GM12878 (cell line): Measurements from ENCODE around the gene IMMP2L. TPM values are rescaled to one million over a fixed set of nuclear protein-coding genes. Genes with fewer than 3 reads are reported as not detected.

Experiments
- ATAC-seq: fragments of 200-7000 bp; cut with Tn5 transposase; 3 replicates; pipeline ENCODE4 v1.9.1; 2020; ENCODE audit warnings: mild to moderate bottlenecking, moderate library complexity
- BruUV-seq: library from RNA; stranded (reverse); fragments of 400-500 nt; replicated peaks from 2 replicates; lab custom pipeline; 2021; lab: Mats Ljungman, UMichigan
- CTCF ChIA-PET: fragments of 300-600 bp; sonication (Branson Sonifier 250); formaldehyde crosslinking; extraction: SDS; loops from one replicate; lab custom pipeline; 2021; ENCODE audit warnings: inconsistent platforms; lab: Yijun Ruan, JAX
- POLR2A ChIA-PET: fragments of 350-600 bp; formaldehyde crosslinking; extraction: SDS; loops from one replicate; lab custom pipeline; 2021; ENCODE audit warnings: inconsistent platforms; lab: Charles Lee
- RAD21 ChIA-PET: fragments of 300-600 bp; sonication (Branson Sonifier 250); formaldehyde crosslinking; loops from one replicate; lab custom pipeline; 2023; ENCODE audit warnings: antibody characterized with exemption; ENCODE audit not compliant: unreplicated experiment; lab: Charles Lee
- SMC1A ChIA-PET: fragments of 300-600 bp; sonication (Branson Sonifier 250); formaldehyde crosslinking; loops from one replicate; lab custom pipeline; 2023; ENCODE audit not compliant: unreplicated experiment, uncharacterized antibody; lab: Charles Lee
- DNase-seq: peaks from one replicate; pipeline ENCODE4 v3.0.0-alpha.2; 2011; ENCODE audit warnings: low read depth, low spot score
- FAIRE-seq: peaks from 3 replicates; lab custom pipeline; 2011; peaks lifted over from hg19 to GRCh38; lab: Jason Lieb, UNC
- H2AFZ ChIP-seq: 2 replicates; pipeline ENCODE4 v1.6.0; 2011; ENCODE audit warnings: low read depth, low read length, control low read depth; ENCODE audit not compliant: control insufficient read depth
- H3K27ac ChIP-seq: 2 replicates; pipeline ENCODE4 v1.5.1; 2011; ENCODE audit warnings: control low read depth; ENCODE audit not compliant: control insufficient read depth, insufficient read depth
- H3K27me3 ChIP-seq, 2 experiments: replicated peaks in 1 of 2; 2 replicates each; pipeline versions ENCODE4 v1.6.0 to v1.6.1; 2011; ENCODE audit warnings: low read length in 1 of 2; ENCODE audit not compliant: control insufficient read depth in 2 of 2, insufficient read depth in 2 of 2
- H3K36me3 ChIP-seq, 2 experiments: 2 replicates each; pipeline ENCODE4 v1.5.1; 2011; ENCODE audit warnings: low read length in 1 of 2; ENCODE audit not compliant: control insufficient read depth in 2 of 2, insufficient read depth in 2 of 2
- H3K4me1 ChIP-seq: 2 replicates; pipeline ENCODE4 v1.6.1; 2011; ENCODE audit warnings: mild to moderate bottlenecking, low read length, moderate library complexity, mixed read lengths; ENCODE audit not compliant: control insufficient read depth, insufficient read depth
- H3K4me2 ChIP-seq: 2 replicates; pipeline ENCODE4 v1.6.0; 2011; ENCODE audit warnings: control low read depth; ENCODE audit not compliant: control insufficient read depth, insufficient read depth
- H3K4me3 ChIP-seq: fragments of 200-600 bp; sonication (generic); 2 replicates; pipeline ENCODE4 v1.5.1; 2016
- H3K79me2 ChIP-seq: 2 replicates; pipeline ENCODE4 v1.6.0; 2011; ENCODE audit warnings: low read length; ENCODE audit not compliant: control insufficient read depth, insufficient read depth
- H3K9ac ChIP-seq: 2 replicates; pipeline ENCODE4 v1.8.0; 2011; ENCODE audit warnings: low read length, control low read depth, mixed read lengths; ENCODE audit not compliant: control insufficient read depth, insufficient read depth
- H3K9me3 ChIP-seq: replicated peaks from 3 replicates; pipeline ENCODE4 v1.5.1; 2011; ENCODE audit warnings: mild to moderate bottlenecking, low read length; ENCODE audit not compliant: control insufficient read depth, insufficient read depth
- H4K20me1 ChIP-seq: 2 replicates; pipeline ENCODE4 v1.6.0; 2011; ENCODE audit not compliant: control insufficient read depth, insufficient read depth
- E4F1 ChIP-seq: fragments of 450-650 bp; IDR thresholded peaks from 2 replicates; pipeline ENCODE4 v1.6.1; 2018; ENCODE audit warnings: borderline replicate concordance, mild to moderate bottlenecking; ENCODE audit not compliant: partially characterized antibody
- EGR1 ChIP-seq, 2 experiments: IDR thresholded peaks; 1 replicate in 1 of 2; 2 replicates in 1 of 2; pipeline ENCODE4 v1.6.1; 2011 to 2012; ENCODE audit warnings: low read depth in 2 of 2, low read length in 2 of 2, borderline replicate concordance in 1 of 2, mild to moderate bottlenecking in 1 of 2, moderate library complexity in 1 of 2
- KDM1A ChIP-seq: fragments of 200-600 bp; sonication (generic); IDR thresholded peaks from 2 replicates; pipeline ENCODE4 v1.6.1; 2016; ENCODE audit warnings: borderline replicate concordance
- LARP7 ChIP-seq: fragments of 450-650 bp; IDR thresholded peaks from 2 replicates; pipeline ENCODE4 v1.6.1; 2017; ENCODE audit warnings: mild to moderate bottlenecking
- PAX5 ChIP-seq: IDR thresholded peaks from 2 replicates; pipeline ENCODE4 v1.6.1; 2011; ENCODE audit warnings: low read depth, low read length, borderline replicate concordance
- RUNX3 ChIP-seq: IDR thresholded peaks from 2 replicates; pipeline ENCODE4 v1.6.1; 2012; ENCODE audit warnings: low read length, inconsistent platforms
- SMAD5 ChIP-seq: IDR thresholded peaks from 2 replicates; pipeline ENCODE4 v1.6.1; 2016; ENCODE audit warnings: antibody characterized with exemption, low read depth
- USF2 ChIP-seq: IDR thresholded peaks from 2 replicates; pipeline ENCODE4 v1.6.1; 2011; ENCODE audit warnings: low read depth, low read length, improper control_type of control experiment, borderline replicate concordance
- WGBS: methylation state at CpG from one replicate; pipeline ENCODE4 v1.1.6; 2016; ENCODE audit warnings: low lambda C conversion rate; ENCODE audit not compliant: insufficient replicate concordance, insufficient coverage; ENCODE audit errors: missing lambda C conversion rate; 5-methylcytosine and 5-hydroxymethylcytosine counted together
- in situ Hi-C: fragments of 300-500 bp; cut with MboI; formaldehyde crosslinking; loops from 9 replicates; pipeline ENCODE4 v1.14.3; 2018; ENCODE audit warnings: mixed read lengths
- intact Hi-C: fragments of 100-400 bp; cut with micrococcal nuclease; formaldehyde crosslinking; loops from one replicate; pipeline ENCODE4 v1.14.2; 2022; ENCODE audit not compliant: unreplicated experiment
- polyA plus RNA-seq, 11 experiments: library from polyadenylated mRNA; depleted of rRNA in 4 of 11; unstranded in 6 of 11; stranded (reverse) in 5 of 11; fragments of >200 nt; fragmentation: Nextera tagmentation in 4 of 11; fragmentation: Illumina TruSeq in 1 of 11; extraction: Ambion mirVana in 4 of 11; extraction: Trizol in 1 of 11; gene quantifications; 1 replicate in 1 of 11; 2 replicates in 10 of 11; pipeline versions ENCODE4 v1.2.1 to v1.2.3, GENCODE V29; 2011 to 2016; ENCODE audit warnings: inconsistent platforms in 2 of 11, missing spikeins in 2 of 11, low read depth in 1 of 11
- total RNA-seq, 4 experiments: library from RNA; depleted of rRNA in 3 of 4; stranded (reverse); fragments of >200 nt in 3 of 4; fragmentation: Illumina TruSeq in 1 of 4; extraction: Trizol in 1 of 4; gene quantifications; 2 replicates each; pipeline versions ENCODE4 v1.2.1 to v1.2.3, GENCODE V29; 2013 to 2021
- TF ChIP-seq, protein P1 (sequence below): IDR thresholded peaks from 2 replicates; pipeline ENCODE4 v1.6.1; 2012; ENCODE audit warnings: mild to moderate bottlenecking, low read depth, low read length
- TF ChIP-seq, protein P2 (sequence below): fragments of 450-650 bp; formaldehyde crosslinking; IDR thresholded peaks from 2 replicates; pipeline ENCODE4 v1.4.0; 2020; ENCODE audit warnings: mild to moderate bottlenecking, moderate library complexity

Gene IMMP2L
- total and polyA plus RNA-seq, 10 of the 15 experiments (the other 5 are each of a cell fraction or from before 2014, with no cell fraction given) = 12.6 to 46.3 (median 19.6) TPM

GRCh38 chr7:110664803-110665202 lies 897.5 kb downstream of the IMMP2L start:
- intact Hi-C loops (no loop called here), in situ Hi-C loops (no loop called here)
- Histone ChIP-seq H3K36me3 (no peaks in the 10 kb centered on the region), H3K9me3 (no peaks in the 10 kb centered on the region), H4K20me1 (no peaks in the 10 kb centered on the region), H3K79me2 (no peaks in the 10 kb centered on the region), H3K27me3 (no peaks in the 10 kb centered on the region), H3K27ac (no peak overlapping the region), H3K4me3 (no peak overlapping the region), H3K4me1 (no peaks in the 10 kb centered on the region), H2AFZ (no peak overlapping the region), H3K4me2 (no peak overlapping the region), H3K9ac (no peak overlapping the region)
- DNase-seq (no peak), ATAC-seq (no peak), FAIRE-seq (no peak)
- 79% methylated on average over 4 of the region's 4 CpGs for WGBS
- ChIA-PET SMC1A (interaction anchor here (2.4 kb wide), 1 partner anchor 18 kb away, joined by 8 read pairs; no protein-coding TSS in a partner anchor), POLR2A (no interaction called here), CTCF (interaction anchor here (1.7 kb wide), 1 partner anchor 14 kb away, joined by 5 read pairs; no protein-coding TSS in a partner anchor), RAD21 (no interaction called here)
- TF ChIP-seq RUNX3 (no peak), LARP7 (no peak), USF2 (no peak), SMAD5 (no peak), PAX5 (no peak), EGR1 (IDR thresholded peaks at IDR 0.05; ENCODE audit: borderline replicate concordance in 1 of 2, low read depth in 2 of 2, low read length in 2 of 2) (no peak), E4F1 (no peak), KDM1A (no peak)
- TF ChIP-seq, protein P1, sequence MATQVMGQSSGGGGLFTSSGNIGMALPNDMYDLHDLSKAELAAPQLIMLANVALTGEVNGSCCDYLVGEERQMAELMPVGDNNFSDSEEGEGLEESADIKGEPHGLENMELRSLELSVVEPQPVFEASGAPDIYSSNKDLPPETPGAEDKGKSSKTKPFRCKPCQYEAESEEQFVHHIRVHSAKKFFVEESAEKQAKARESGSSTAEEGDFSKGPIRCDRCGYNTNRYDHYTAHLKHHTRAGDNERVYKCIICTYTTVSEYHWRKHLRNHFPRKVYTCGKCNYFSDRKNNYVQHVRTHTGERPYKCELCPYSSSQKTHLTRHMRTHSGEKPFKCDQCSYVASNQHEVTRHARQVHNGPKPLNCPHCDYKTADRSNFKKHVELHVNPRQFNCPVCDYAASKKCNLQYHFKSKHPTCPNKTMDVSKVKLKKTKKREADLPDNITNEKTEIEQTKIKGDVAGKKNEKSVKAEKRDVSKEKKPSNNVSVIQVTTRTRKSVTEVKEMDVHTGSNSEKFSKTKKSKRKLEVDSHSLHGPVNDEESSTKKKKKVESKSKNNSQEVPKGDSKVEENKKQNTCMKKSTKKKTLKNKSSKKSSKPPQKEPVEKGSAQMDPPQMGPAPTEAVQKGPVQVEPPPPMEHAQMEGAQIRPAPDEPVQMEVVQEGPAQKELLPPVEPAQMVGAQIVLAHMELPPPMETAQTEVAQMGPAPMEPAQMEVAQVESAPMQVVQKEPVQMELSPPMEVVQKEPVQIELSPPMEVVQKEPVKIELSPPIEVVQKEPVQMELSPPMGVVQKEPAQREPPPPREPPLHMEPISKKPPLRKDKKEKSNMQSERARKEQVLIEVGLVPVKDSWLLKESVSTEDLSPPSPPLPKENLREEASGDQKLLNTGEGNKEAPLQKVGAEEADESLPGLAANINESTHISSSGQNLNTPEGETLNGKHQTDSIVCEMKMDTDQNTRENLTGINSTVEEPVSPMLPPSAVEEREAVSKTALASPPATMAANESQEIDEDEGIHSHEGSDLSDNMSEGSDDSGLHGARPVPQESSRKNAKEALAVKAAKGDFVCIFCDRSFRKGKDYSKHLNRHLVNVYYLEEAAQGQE = no peak
- TF ChIP-seq, protein P2, sequence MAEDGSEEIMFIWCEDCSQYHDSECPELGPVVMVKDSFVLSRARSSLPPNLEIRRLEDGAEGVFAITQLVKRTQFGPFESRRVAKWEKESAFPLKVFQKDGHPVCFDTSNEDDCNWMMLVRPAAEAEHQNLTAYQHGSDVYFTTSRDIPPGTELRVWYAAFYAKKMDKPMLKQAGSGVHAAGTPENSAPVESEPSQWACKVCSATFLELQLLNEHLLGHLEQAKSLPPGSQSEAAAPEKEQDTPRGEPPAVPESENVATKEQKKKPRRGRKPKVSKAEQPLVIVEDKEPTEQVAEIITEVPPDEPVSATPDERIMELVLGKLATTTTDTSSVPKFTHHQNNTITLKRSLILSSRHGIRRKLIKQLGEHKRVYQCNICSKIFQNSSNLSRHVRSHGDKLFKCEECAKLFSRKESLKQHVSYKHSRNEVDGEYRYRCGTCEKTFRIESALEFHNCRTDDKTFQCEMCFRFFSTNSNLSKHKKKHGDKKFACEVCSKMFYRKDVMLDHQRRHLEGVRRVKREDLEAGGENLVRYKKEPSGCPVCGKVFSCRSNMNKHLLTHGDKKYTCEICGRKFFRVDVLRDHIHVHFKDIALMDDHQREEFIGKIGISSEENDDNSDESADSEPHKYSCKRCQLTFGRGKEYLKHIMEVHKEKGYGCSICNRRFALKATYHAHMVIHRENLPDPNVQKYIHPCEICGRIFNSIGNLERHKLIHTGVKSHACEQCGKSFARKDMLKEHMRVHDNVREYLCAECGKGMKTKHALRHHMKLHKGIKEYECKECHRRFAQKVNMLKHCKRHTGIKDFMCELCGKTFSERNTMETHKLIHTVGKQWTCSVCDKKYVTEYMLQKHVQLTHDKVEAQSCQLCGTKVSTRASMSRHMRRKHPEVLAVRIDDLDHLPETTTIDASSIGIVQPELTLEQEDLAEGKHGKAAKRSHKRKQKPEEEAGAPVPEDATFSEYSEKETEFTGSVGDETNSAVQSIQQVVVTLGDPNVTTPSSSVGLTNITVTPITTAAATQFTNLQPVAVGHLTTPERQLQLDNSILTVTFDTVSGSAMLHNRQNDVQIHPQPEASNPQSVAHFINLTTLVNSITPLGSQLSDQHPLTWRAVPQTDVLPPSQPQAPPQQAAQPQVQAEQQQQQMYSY = no peak
- BruUV-seq = no TSS peak
